HFFc6 (cell line): Measurements from ENCODE around the gene WARS2. TPM values are rescaled to one million over a fixed set of nuclear protein-coding genes. Genes with fewer than 3 reads are reported as not detected.

Experiments used
- DNase-seq: peaks from one replicate; pipeline ENCODE4 v3.0.0-alpha.2; 2018
- H3K27ac Mint-ChIP-seq: 2 replicates; pipeline ENCODE4 v1.8.0; 2020; ENCODE audit warnings: mild to moderate bottlenecking, mixed read lengths
- H3K27me3 Mint-ChIP-seq: 2 replicates; pipeline ENCODE4 v1.8.0; 2021; ENCODE audit warnings: mild to moderate bottlenecking, moderate library complexity, mixed read lengths; ENCODE audit not compliant: insufficient read depth
- H3K36me3 Mint-ChIP-seq: 2 replicates; pipeline ENCODE4 v1.8.0; 2021; ENCODE audit warnings: low read depth, mixed read lengths
- H3K4me1 Mint-ChIP-seq: 2 replicates; pipeline ENCODE4 v1.8.0; 2020; ENCODE audit warnings: low read depth, mixed read lengths
- H3K4me3 Mint-ChIP-seq: 2 replicates; pipeline ENCODE4 v1.8.0; 2020; ENCODE audit warnings: mild to moderate bottlenecking, moderate library complexity, mixed read lengths
- H3K9me3 Mint-ChIP-seq: 2 replicates; pipeline ENCODE4 v1.8.0; 2020; ENCODE audit warnings: mild to moderate bottlenecking, mixed read lengths
- CTCF ChIP-seq: fragments of 200-600 bp; sonication (generic); IDR thresholded peaks from 2 replicates; pipeline ENCODE4 v1.5.0; 2021; ENCODE audit warnings: antibody characterized with exemption, mild to moderate bottlenecking
- total RNA-seq, 6 experiments: library from RNA; stranded (reverse); fragmentation: NEBNext Ultra II Directional; extraction: Animal tissue kit (Norgen Biotek cat#: 25700); gene quantifications; 2 replicates in 1 of 6; 3 replicates in 5 of 6; pipeline ENCODE4 v1.2.3, GENCODE V29; 2021

The WARS2 gene
- total RNA-seq, 6 experiments from 2014 or later: 10.5 to 14.8 (median 12.9) TPM

GRCh38 chr1:119084798-119085197 is 55.7 kb downstream of the WARS2 start:
- Mint-ChIP-seq H3K27me3 (peaks cover 5% of the 10 kb centered on the region; the same call in 1 of the 2 replicates), H3K27ac (no peak overlapping the region), H3K9me3 (no peaks in the 10 kb centered on the region), H3K4me1 (peaks cover 31% of the 10 kb centered on the region), H3K4me3 (no peak overlapping the region), H3K36me3 (no peaks in the 10 kb centered on the region)
- no peak for TF ChIP-seq CTCF
- DNase-seq: no peak

- no peak overlapping the region for H3K27ac Mint-ChIP-seq
These were observed 56.5 kb downstream of the WARS2 start for GRCh38 chr1:119083980-119084379.

GRCh38 chr1:119083479-119083878 is 57.0 kb downstream of the WARS2 start:
- no peak for DNase-seq
- TF ChIP-seq CTCF: no peak
- peaks cover 34% of the 10 kb centered on the region for H3K4me1 Mint-ChIP-seq
- no peaks in the 10 kb centered on the region for H3K9me3 Mint-ChIP-seq
- H3K27me3 Mint-ChIP-seq: peaks cover 5% of the 10 kb centered on the region; the same call in 1 of the 2 replicates
- no peaks in the 10 kb centered on the region for H3K36me3 Mint-ChIP-seq
- H3K4me3 Mint-ChIP-seq: no peak overlapping the region
- no peak overlapping the region for H3K27ac Mint-ChIP-seq

More at GRCh38 chr1:119083980-119084379, 56.5 kb downstream of the WARS2 start:
- DNase-seq: no peak
- Mint-ChIP-seq H3K4me1 (peaks cover 34% of the 10 kb centered on the region), H3K4me3 (no peak overlapping the region), H3K27me3 (peaks cover 5% of the 10 kb centered on the region; the same call in 1 of the 2 replicates), H3K9me3 (no peaks in the 10 kb centered on the region), H3K36me3 (no peaks in the 10 kb centered on the region)
- no peak for TF ChIP-seq CTCF

GRCh38 chr1:119081700-119082099 is 58.8 kb downstream of the WARS2 start:
- H3K4me1 Mint-ChIP-seq: peaks cover 34% of the 10 kb centered on the region
- no peaks in the 10 kb centered on the region for H3K9me3 Mint-ChIP-seq
- H3K27ac Mint-ChIP-seq: no peak overlapping the region
- no peak for DNase-seq
- TF ChIP-seq CTCF: no peak
- peaks cover 3% of the 10 kb centered on the region; the same call in 1 of the 2 replicates for H3K27me3 Mint-ChIP-seq
- no peak overlapping the region for H3K4me3 Mint-ChIP-seq
- H3K36me3 Mint-ChIP-seq: no peaks in the 10 kb centered on the region

GRCh38 chr1:119081267-119081666 is 59.2 kb downstream of the WARS2 start:
- no peak for TF ChIP-seq CTCF
- Mint-ChIP-seq H3K27me3 (peaks cover 3% of the 10 kb centered on the region; the same call in 1 of the 2 replicates), H3K36me3 (no peaks in the 10 kb centered on the region), H3K4me3 (peak overlapping the region; percentile 83; the same call in 1 of the 2 replicates), H3K9me3 (no peaks in the 10 kb centered on the region), H3K4me1 (peaks cover 37% of the 10 kb centered on the region), H3K27ac (no peak overlapping the region)
- no peak for DNase-seq

GRCh38 chr1:119080586-119080985 is 59.9 kb downstream of the WARS2 start:
- Mint-ChIP-seq H3K4me3 (peak overlapping the region; percentile 83), H3K27ac (peak overlapping the region; percentile 77)

More at GRCh38 chr1:119080586-119080985, 59.9 kb downstream of the WARS2 start:
- peak; percentile 76 for DNase-seq
- no peaks in the 10 kb centered on the region for H3K9me3 Mint-ChIP-seq
- no peaks in the 10 kb centered on the region for H3K36me3 Mint-ChIP-seq
- TF ChIP-seq CTCF: no peak
- peaks cover 3% of the 10 kb centered on the region; the same call in 1 of the 2 replicates for H3K27me3 Mint-ChIP-seq
- H3K4me1 Mint-ChIP-seq: peaks cover 44% of the 10 kb centered on the region
